ENCODE results near the gene ACKR4. TPM values are rescaled to one million over a fixed set of nuclear protein-coding genes. Genes with fewer than 3 reads are reported as not detected.
"Not testable (repeated sequence)": the region's sequence is repeated elsewhere in the genome, so short reads cannot be mapped to it uniquely, and the experiment has no call there.

ACKR4 gene
- polyA plus RNA-seq, 1 experiment: 26.7 TPM

GRCh38 chr3:132598181-132598580 lies 1.1 kb downstream of the ACKR4 start:
- CTCF ChIA-PET: no interaction called here
- POLR2A ChIA-PET: interaction anchor here (0.6 kb wide), 1 partner anchor 27 kb away, joined by 3 read pairs; no protein-coding TSS in a partner anchor

GRCh38 chr3:132600614-132601013 lies 3.5 kb downstream of the ACKR4 start:
- H3K27me3 ChIP-seq (ENCODE audit: control insufficient read depth, insufficient read depth, low read length); DNase-seq (ENCODE audit: low read depth); CTCF ChIA-PET; H3K4me3 ChIP-seq (ENCODE audit: low read depth, low read length); H3K36me3 ChIP-seq (ENCODE audit: control insufficient read depth, insufficient read depth, low read length); POLR2A ChIA-PET: not testable (repeated sequence)

More at GRCh38 chr3:132598181-132598580, 1.1 kb downstream of the ACKR4 start:
- H3K27me3 ChIP-seq (ENCODE audit: control insufficient read depth, insufficient read depth, low read length): no peaks in the 10 kb centered on the region
- no peaks in the 10 kb centered on the region for H3K36me3 ChIP-seq (ENCODE audit: control insufficient read depth, insufficient read depth, low read length)
- no peak for DNase-seq (ENCODE audit: low read depth)
- no peak for TF ChIP-seq CTCF (IDR thresholded peaks at IDR 0.05; ENCODE audit: insufficient read depth, low read depth, low read length)
- H3K4me3 ChIP-seq (ENCODE audit: low read depth, low read length): peak overlapping the region; percentile 43

GRCh38 chr3:132605374-132605792 lies 8.3 kb downstream of the ACKR4 start:
- Histone ChIP-seq H3K36me3 (ENCODE audit: control insufficient read depth, insufficient read depth, low read length) (no peaks in the 10 kb centered on the region), H3K27me3 (ENCODE audit: control insufficient read depth, insufficient read depth, low read length) (no peaks in the 10 kb centered on the region), H3K4me3 (ENCODE audit: low read depth, low read length) (no peak overlapping the region)
- ChIA-PET POLR2A (no interaction called here), CTCF (no interaction called here)
- no peak for DNase-seq (ENCODE audit: low read depth)
- TF ChIP-seq CTCF (IDR thresholded peaks at IDR 0.05; ENCODE audit: insufficient read depth, low read depth, low read length): no peak

GRCh38 chr3:132606085-132606484 lies 9.0 kb downstream of the ACKR4 start:
- no peak for DNase-seq (ENCODE audit: low read depth)
- no peaks in the 10 kb centered on the region for H3K36me3 ChIP-seq (ENCODE audit: control insufficient read depth, insufficient read depth, low read length)
- ChIA-PET CTCF (no interaction called here), POLR2A (interaction anchor here (0.8 kb wide), 1 partner anchor 11 kb away, joined by 3 read pairs; no protein-coding TSS in a partner anchor)
- no peaks in the 10 kb centered on the region for H3K27me3 ChIP-seq (ENCODE audit: control insufficient read depth, insufficient read depth, low read length)
- no peak overlapping the region for H3K4me3 ChIP-seq (ENCODE audit: low read depth, low read length)
- TF ChIP-seq CTCF (IDR thresholded peaks at IDR 0.05; ENCODE audit: insufficient read depth, low read depth, low read length): no peak

GRCh38 chr3:132606620-132607019 lies 9.6 kb downstream of the ACKR4 start:
- H3K4me3 ChIP-seq (ENCODE audit: low read depth, low read length); CTCF ChIA-PET; H3K36me3 ChIP-seq (ENCODE audit: control insufficient read depth, insufficient read depth, low read length); DNase-seq (ENCODE audit: low read depth); H3K27me3 ChIP-seq (ENCODE audit: control insufficient read depth, insufficient read depth, low read length): not testable (repeated sequence)
- POLR2A ChIA-PET: interaction anchor here (0.8 kb wide), 1 partner anchor 12 kb away, joined by 3 read pairs; no protein-coding TSS in a partner anchor

GRCh38 chr3:132615301-132615700 lies 18.2 kb downstream of the ACKR4 start:
- H3K36me3 ChIP-seq (ENCODE audit: control insufficient read depth, insufficient read depth, low read length); DNase-seq (ENCODE audit: low read depth); CTCF ChIA-PET; H3K27me3 ChIP-seq (ENCODE audit: control insufficient read depth, insufficient read depth, low read length); POLR2A ChIA-PET; H3K4me3 ChIP-seq (ENCODE audit: low read depth, low read length): not testable (repeated sequence)

- no peak for DNase-seq (ENCODE audit: low read depth)
- H3K27me3 ChIP-seq (ENCODE audit: control insufficient read depth, insufficient read depth, low read length): no peaks in the 10 kb centered on the region
- H3K36me3 ChIP-seq (ENCODE audit: control insufficient read depth, insufficient read depth, low read length): no peaks in the 10 kb centered on the region
- H3K4me3 ChIP-seq (ENCODE audit: low read depth, low read length): no peak overlapping the region
- POLR2A ChIA-PET: no interaction called here
- no peak for TF ChIP-seq CTCF (IDR thresholded peaks at IDR 0.05; ENCODE audit: insufficient read depth, low read depth, low read length)
- CTCF ChIA-PET: no interaction called here
Observed at GRCh38 chr3:132615881-132616280, 18.8 kb downstream of the ACKR4 start.
